OCI-LY7 (cell line): Measurements from ENCODE around the gene APOO.

ENCODE experiments used
- CTCF ChIP-seq: fragments of 200-600 bp; sonication (generic); conservative IDR thresholded peaks from 2 replicates; pipeline ENCODE4 v1.5.1; 2014; ENCODE audit warnings: mild to moderate bottlenecking, antibody characterized with exemption, low read length, moderate library complexity, mixed read lengths
- EZH2phosphoT487 ChIP-seq: fragments of 200-600 bp; sonication (generic); IDR thresholded peaks from 2 replicates; pipeline ENCODE4 v1.6.1; 2018; ENCODE audit warnings: low read depth, borderline replicate concordance, mild to moderate bottlenecking, mixed run types, antibody characterized with exemption, low read length, moderate library complexity, mixed read lengths

- TF ChIP-seq CTCF (no peak), EZH2phosphoT487 (no peak)
Measured at GRCh38 chrX:23822841-23823240, 84.9 kb downstream of the APOO start.
